ENCODE measurements around the gene UTP15.

Gene UTP15

DNA sequence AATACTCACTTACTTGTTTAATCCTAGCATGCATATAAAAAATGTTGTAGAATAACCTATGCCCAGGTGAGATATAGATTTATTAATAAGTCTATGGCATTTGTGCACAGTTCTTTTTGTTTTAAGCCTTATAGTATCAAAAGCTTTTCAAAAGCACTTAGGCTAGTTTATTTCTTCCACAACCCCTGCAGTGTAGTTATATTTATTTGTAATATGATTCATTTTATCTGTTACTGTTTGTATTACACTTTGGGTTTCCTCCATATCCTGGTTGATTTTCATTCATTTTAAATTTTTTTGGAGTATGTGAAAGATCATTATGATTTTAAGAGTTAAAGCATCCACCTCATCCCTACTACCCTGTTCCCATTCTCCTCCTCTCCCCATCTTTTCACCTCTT, 41.7 kb downstream of the UTP15 start:
- DNase-seq (ENCODE audit: low read depth) = no peak
- no peak overlapping the region for H3K4me3 ChIP-seq (ENCODE audit: low read depth, low read length)
- TF ChIP-seq CTCF (conservative IDR thresholded peaks at IDR 0.05; ENCODE audit: low read depth, low read length) = no peak

GRCh38 chr5:73612799-73613198, 47.3 kb downstream of the UTP15 start:
- no peak for TF ChIP-seq CTCF (conservative IDR thresholded peaks at IDR 0.05; ENCODE audit: low read depth, low read length)
- no peak overlapping the region for H3K4me3 ChIP-seq (ENCODE audit: low read depth, low read length)
- no peak for DNase-seq (ENCODE audit: low read depth)

GRCh38 chr5:73615085-73615484, 49.5 kb downstream of the UTP15 start:
- DNase-seq (ENCODE audit: low read depth) = no peak
- no peak for TF ChIP-seq CTCF (conservative IDR thresholded peaks at IDR 0.05; ENCODE audit: low read depth, low read length)
- no peak overlapping the region for H3K4me3 ChIP-seq (ENCODE audit: low read depth, low read length)

DNA sequence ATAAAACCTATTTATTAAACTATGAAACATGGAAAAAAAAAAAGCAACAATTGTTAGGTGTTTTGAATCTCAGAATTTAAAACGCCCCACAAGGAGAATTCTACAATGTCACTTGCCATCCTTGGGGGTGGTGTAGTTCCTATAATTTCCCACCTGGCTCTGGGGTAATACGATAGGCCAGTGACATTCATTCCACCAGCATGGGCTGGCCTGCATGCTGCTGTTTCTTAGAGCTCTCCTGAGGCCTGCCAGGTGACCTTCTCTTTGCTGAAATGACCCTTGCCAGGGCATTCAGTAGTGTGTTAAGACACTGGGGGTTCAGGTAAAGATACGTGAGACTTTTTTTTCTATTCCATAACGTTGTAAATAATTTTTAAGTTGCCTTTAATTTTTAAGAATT, 50.4 kb downstream of the UTP15 start:
- no peak for DNase-seq (ENCODE audit: low read depth)
- TF ChIP-seq CTCF (conservative IDR thresholded peaks at IDR 0.05; ENCODE audit: low read depth, low read length) = no peak
- H3K4me3 ChIP-seq (ENCODE audit: low read depth, low read length) = no peak overlapping the region

GRCh38 chr5:73617510-73618279, 52.2 kb downstream of the UTP15 start:
- DNase-seq (ENCODE audit: low read depth) = peak; percentile 28
- no peak overlapping the region for H3K4me3 ChIP-seq (ENCODE audit: low read depth, low read length)
- no peak for TF ChIP-seq CTCF (conservative IDR thresholded peaks at IDR 0.05; ENCODE audit: low read depth, low read length)

- no peak overlapping the region for H3K4me3 ChIP-seq (ENCODE audit: low read depth, low read length)
- no peak for DNase-seq (ENCODE audit: low read depth)
- TF ChIP-seq CTCF (conservative IDR thresholded peaks at IDR 0.05; ENCODE audit: low read depth, low read length) = no peak
These were observed 54.2 kb downstream of the UTP15 start for GRCh38 chr5:73619606-73620333.

DNA sequence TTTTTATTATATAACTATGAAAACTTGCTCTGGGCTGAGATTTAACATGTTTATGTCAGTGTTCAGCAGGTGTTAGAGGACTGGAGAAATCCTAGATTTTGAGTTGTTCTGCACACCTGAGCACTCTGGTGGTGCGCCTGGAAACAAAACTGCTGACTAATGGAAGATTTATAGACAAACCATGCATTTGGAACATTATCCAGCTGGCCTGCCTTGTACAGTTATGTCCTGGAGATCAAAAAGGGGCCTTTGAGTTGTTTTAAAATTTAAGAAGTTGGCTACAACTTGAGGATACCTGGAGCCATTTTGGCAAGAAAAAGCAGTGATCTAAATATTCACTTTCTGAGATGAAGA, 54.8 kb downstream of the UTP15 start:
- DNase-seq (ENCODE audit: low read depth) = no peak
- TF ChIP-seq CTCF (conservative IDR thresholded peaks at IDR 0.05; ENCODE audit: low read depth, low read length) = no peak
- H3K4me3 ChIP-seq (ENCODE audit: low read depth, low read length) = no peak overlapping the region
